Ectodermal cell (in vitro differentiated cells): ENCODE measurements around the gene WIZ.

Experiments used
- H3K27ac ChIP-seq: 2 replicates; pipeline ENCODE4 v1.7.0; 2013; ENCODE audit warnings: mild to moderate bottlenecking, low read depth, low read length; ENCODE audit not compliant: insufficient read depth, poor library complexity, severe bottlenecking
- H3K27me3 ChIP-seq: 2 replicates; pipeline ENCODE4 v1.7.0; 2013; ENCODE audit warnings: mild to moderate bottlenecking, low read length; ENCODE audit not compliant: insufficient read depth, control insufficient read depth, poor library complexity, severe bottlenecking
- H3K36me3 ChIP-seq: one replicate; pipeline ENCODE4 v1.7.0; 2013; ENCODE audit warnings: low read length; ENCODE audit not compliant: control insufficient read depth, insufficient read depth
- H3K4me1 ChIP-seq: one replicate; pipeline ENCODE4 v1.7.0; 2013; ENCODE audit warnings: low read length; ENCODE audit not compliant: control insufficient read depth, insufficient read depth
- H3K4me3 ChIP-seq: 2 replicates; pipeline ENCODE4 v1.7.0; 2013; ENCODE audit warnings: low read depth, low read length, control low read depth; ENCODE audit not compliant: insufficient read depth
- H3K9me3 ChIP-seq: 2 replicates; pipeline ENCODE4 v1.7.0; 2013; ENCODE audit warnings: mild to moderate bottlenecking, low read length, moderate library complexity; ENCODE audit not compliant: control insufficient read depth
- WGBS, 2 experiments: methylation state at CpG; one replicate each; pipeline ENCODE4 v1.1.7; 2013; ENCODE audit warnings: missing lambda C conversion rate in 2 of 2; 5-methylcytosine and 5-hydroxymethylcytosine counted together

The WIZ gene

GRCh38 chr19:15404097-15404779 lies 45.5 kb downstream of the WIZ start:
- Histone ChIP-seq H3K4me3 (no peak overlapping the region), H3K4me1 (no peaks in the 10 kb centered on the region), H3K36me3 (peaks cover 11% of the 10 kb centered on the region), H3K27me3 (no peaks in the 10 kb centered on the region), H3K9me3 (no peaks in the 10 kb centered on the region), H3K27ac (no peak overlapping the region)
- 94 to 95% methylated on average over 7 of the region's 7 CpGs for WGBS, 2 experiments

- Histone ChIP-seq H3K4me3 (no peak overlapping the region), H3K4me1 (no peaks in the 10 kb centered on the region), H3K27ac (no peak overlapping the region), H3K9me3 (no peaks in the 10 kb centered on the region), H3K27me3 (no peaks in the 10 kb centered on the region), H3K36me3 (peaks cover 19% of the 10 kb centered on the region)
- WGBS, 2 experiments, result 90 to 94% methylated on average over 10 of the region's 10 CpGs
These were observed 46.6 kb downstream of the WIZ start for GRCh38 chr19:15403151-15403531.

GRCh38 chr19:15402411-15403150 lies 47.2 kb downstream of the WIZ start:
- Histone ChIP-seq H3K4me1 (no peaks in the 10 kb centered on the region), H3K36me3 (peaks cover 25% of the 10 kb centered on the region), H3K4me3 (no peak overlapping the region), H3K9me3 (no peaks in the 10 kb centered on the region), H3K27ac (no peak overlapping the region), H3K27me3 (no peaks in the 10 kb centered on the region)
- WGBS, 2 experiments, result 95 to 98% methylated on average over 15 of the region's 15 CpGs

- Histone ChIP-seq H3K4me3 (no peak overlapping the region), H3K27ac (no peak overlapping the region), H3K4me1 (no peaks in the 10 kb centered on the region), H3K36me3 (peaks cover 37% of the 10 kb centered on the region), H3K27me3 (no peaks in the 10 kb centered on the region), H3K9me3 (no peaks in the 10 kb centered on the region)
- WGBS, 2 experiments, result 96 to 97% methylated on average over 17 of the region's 17 CpGs
These were observed 48.4 kb downstream of the WIZ start for GRCh38 chr19:15401397-15401710.

GRCh38 chr19:15400521-15401396 lies 49.0 kb downstream of the WIZ start:
- no peak overlapping the region for H3K27ac ChIP-seq
- H3K4me3 ChIP-seq, result no peak overlapping the region
- 94 to 96% methylated on average over 29 of the region's 29 CpGs for WGBS, 2 experiments
- H3K36me3 ChIP-seq, result peaks cover 41% of the 10 kb centered on the region
- no peaks in the 10 kb centered on the region for H3K27me3 ChIP-seq
- no peaks in the 10 kb centered on the region for H3K9me3 ChIP-seq
- no peaks in the 10 kb centered on the region for H3K4me1 ChIP-seq

GRCh38 chr19:15399635-15400034 lies 50.1 kb downstream of the WIZ start:
- Histone ChIP-seq H3K36me3 (peaks cover 41% of the 10 kb centered on the region), H3K4me3 (no peak overlapping the region), H3K27ac (no peak overlapping the region), H3K9me3 (no peaks in the 10 kb centered on the region), H3K4me1 (no peaks in the 10 kb centered on the region), H3K27me3 (no peaks in the 10 kb centered on the region)
- WGBS, 2 experiments, result 95 to 97% methylated on average over 14 of the region's 14 CpGs

- H3K4me1 ChIP-seq, result no peaks in the 10 kb centered on the region
- H3K36me3 ChIP-seq, result peaks cover 41% of the 10 kb centered on the region
- WGBS, 2 experiments, result 94 to 96% methylated on average over 8 of the region's 8 CpGs
These were observed 50.6 kb downstream of the WIZ start for GRCh38 chr19:15399234-15399515.

GRCh38 chr19:15398501-15399233 lies 51.1 kb downstream of the WIZ start:
- Histone ChIP-seq H3K4me3 (no peak overlapping the region), H3K27me3 (no peaks in the 10 kb centered on the region), H3K4me1 (no peaks in the 10 kb centered on the region), H3K9me3 (no peaks in the 10 kb centered on the region), H3K27ac (no peak overlapping the region), H3K36me3 (peaks cover 41% of the 10 kb centered on the region)
- 96 to 97% methylated on average over 50 of the region's 50 CpGs for WGBS, 2 experiments

More at GRCh38 chr19:15399234-15399515, 50.6 kb downstream of the WIZ start:
- Histone ChIP-seq H3K27ac (no peak overlapping the region), H3K27me3 (no peaks in the 10 kb centered on the region), H3K4me3 (no peak overlapping the region), H3K9me3 (no peaks in the 10 kb centered on the region)

GRCh38 chr19:15397782-15398181 lies 52.0 kb downstream of the WIZ start:
- no peak overlapping the region for H3K27ac ChIP-seq
- WGBS, 2 experiments, result 94 to 95% methylated on average over 11 of the region's 11 CpGs
- no peaks in the 10 kb centered on the region for H3K4me1 ChIP-seq
- H3K36me3 ChIP-seq, result peaks cover 41% of the 10 kb centered on the region
- no peaks in the 10 kb centered on the region for H3K27me3 ChIP-seq
- H3K4me3 ChIP-seq, result no peak overlapping the region
- no peaks in the 10 kb centered on the region for H3K9me3 ChIP-seq

GRCh38 chr19:15397236-15397635 lies 52.5 kb downstream of the WIZ start:
- H3K4me3 ChIP-seq, result no peak overlapping the region
- H3K27me3 ChIP-seq, result no peaks in the 10 kb centered on the region
- H3K9me3 ChIP-seq, result no peaks in the 10 kb centered on the region
- no peak overlapping the region for H3K27ac ChIP-seq
- no peaks in the 10 kb centered on the region for H3K4me1 ChIP-seq
- H3K36me3 ChIP-seq, result peaks cover 41% of the 10 kb centered on the region
- WGBS, 2 experiments, result 94 to 95% methylated on average over 6 of the region's 6 CpGs
